ENCODE measurements around the gene PDCD1LG2. TPM values are rescaled to one million over a fixed set of nuclear protein-coding genes. Genes with fewer than 3 reads are reported as not detected.

The PDCD1LG2 gene
- total RNA-seq, 2 experiments from 2014 or later = 0.13 to 0.14 TPM

GRCh38 chr9:5563417-5563815 is 53.1 kb downstream of the PDCD1LG2 start:
- peaks cover 4% of the 10 kb centered on the region for H3K9me3 Mint-ChIP-seq
- POLR2A ChIA-PET = no interaction called here

GRCh38 chr9:5563886-5564285 is 53.6 kb downstream of the PDCD1LG2 start:
- H3K9me3 Mint-ChIP-seq = peaks cover 4% of the 10 kb centered on the region
- DNase-seq = no peak
- TF ChIP-seq CTCF (IDR thresholded peaks at IDR 0.05) = no peak
- H3K4me3 Mint-ChIP-seq = no peak overlapping the region
- ATAC-seq = no peak
- ChIA-PET POLR2A (interaction anchor here (0.5 kb wide), 1 partner anchor 637 kb away, joined by 4 read pairs; no protein-coding TSS in a partner anchor), CTCF (interaction anchor here (0.8 to 1.4 kb wide), 5 partner anchors 12 to 113 kb away, joined by 3 to 5 read pairs (median 3); partner anchors contain the start of gene CD274)
- intact Hi-C loops (cut with micrococcal nuclease) = no loop called here
- H3K27ac Mint-ChIP-seq = no peak overlapping the region
- peaks cover 25% of the 10 kb centered on the region for H3K4me1 Mint-ChIP-seq (ENCODE audit: low read depth)
- peaks cover 2% of the 10 kb centered on the region for H3K36me3 Mint-ChIP-seq (ENCODE audit: low read depth)
- H3K27me3 Mint-ChIP-seq = no peaks in the 10 kb centered on the region

More at GRCh38 chr9:5563417-5563815, 53.1 kb downstream of the PDCD1LG2 start:
- Mint-ChIP-seq H3K27ac (peak overlapping the region; percentile 2), H3K4me1 (ENCODE audit: low read depth) (peaks cover 25% of the 10 kb centered on the region), H3K36me3 (ENCODE audit: low read depth) (peaks cover 2% of the 10 kb centered on the region), H3K27me3 (no peaks in the 10 kb centered on the region), H3K4me3 (no peak overlapping the region)
- DNase-seq (no peak), ATAC-seq (no peak)
- intact Hi-C loops (cut with micrococcal nuclease) = no loop called here
- CTCF ChIA-PET = interaction anchor here (0.8 to 1.4 kb wide), 4 partner anchors 11 to 113 kb away, joined by 3 read pairs; partner anchors contain the start of gene CD274
- no peak for TF ChIP-seq CTCF (IDR thresholded peaks at IDR 0.05)

DNA sequence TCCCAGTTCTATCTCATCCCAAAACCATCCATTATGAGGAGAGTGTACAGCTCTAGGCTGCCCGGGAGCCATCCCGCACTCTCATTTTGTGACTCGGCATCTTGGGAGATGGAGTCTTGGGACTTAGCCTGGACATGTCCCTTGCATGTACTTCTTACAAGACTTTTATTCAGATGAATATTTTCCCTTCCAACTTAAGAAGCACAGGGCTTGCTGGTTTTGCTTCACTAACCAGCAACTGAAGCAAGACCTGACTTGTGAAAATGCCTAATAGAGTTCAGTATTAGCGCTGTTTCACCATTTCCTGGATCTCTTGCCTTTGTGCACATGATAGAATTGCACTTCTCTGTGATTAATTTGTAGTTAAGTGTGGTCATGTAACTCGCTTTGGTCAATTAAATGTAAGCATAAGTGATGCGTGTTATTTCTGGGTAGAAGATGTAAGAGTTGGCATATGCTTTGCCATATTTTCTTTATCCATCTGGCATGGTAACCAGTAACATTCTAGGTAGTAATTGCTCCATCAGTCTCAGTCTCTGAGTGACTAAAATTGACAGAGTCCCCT is 55.8 kb downstream of the PDCD1LG2 start:
- Mint-ChIP-seq H3K27ac (no peak overlapping the region), H3K27me3 (no peaks in the 10 kb centered on the region), H3K4me1 (ENCODE audit: low read depth) (peaks cover 31% of the 10 kb centered on the region), H3K36me3 (ENCODE audit: low read depth) (no peaks in the 10 kb centered on the region), H3K9me3 (peaks cover 4% of the 10 kb centered on the region), H3K4me3 (no peak overlapping the region)
- DNase-seq = no peak
- no peak for ATAC-seq
- POLR2A ChIA-PET = no interaction called here
- CTCF ChIA-PET = no interaction called here
- no peak for TF ChIP-seq CTCF (IDR thresholded peaks at IDR 0.05)
- intact Hi-C loops (cut with micrococcal nuclease) = no loop called here

DNA sequence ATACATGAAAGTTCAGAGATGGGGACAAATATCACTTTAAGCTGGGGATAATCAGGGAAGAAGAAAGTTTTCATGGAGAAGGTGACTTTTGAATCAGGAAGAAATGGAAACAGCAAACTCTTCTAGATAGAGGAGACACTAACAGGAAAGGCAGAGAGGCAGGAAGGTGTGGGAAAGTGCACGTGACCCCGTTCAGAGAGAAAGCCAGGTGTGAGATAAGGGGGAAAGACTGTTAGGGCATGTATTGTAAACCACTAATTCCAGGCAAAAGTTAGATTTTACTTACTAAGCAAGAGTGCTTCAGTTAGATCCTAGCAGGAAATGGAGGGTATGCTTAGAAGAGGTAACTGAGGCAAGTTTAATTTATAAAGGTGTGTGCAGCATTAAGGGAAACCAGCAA is 58.5 kb downstream of the PDCD1LG2 start:
- Mint-ChIP-seq H3K4me1 (ENCODE audit: low read depth) (peaks cover 15% of the 10 kb centered on the region), H3K27ac (no peak overlapping the region), H3K27me3 (no peaks in the 10 kb centered on the region), H3K36me3 (ENCODE audit: low read depth) (no peaks in the 10 kb centered on the region), H3K9me3 (no peaks in the 10 kb centered on the region), H3K4me3 (no peak overlapping the region)
- intact Hi-C loops (cut with micrococcal nuclease) = no loop called here
- no peak for TF ChIP-seq CTCF (IDR thresholded peaks at IDR 0.05)
- POLR2A ChIA-PET = no interaction called here
- CTCF ChIA-PET = interaction anchor here (0.9 kb wide), 1 partner anchor 14 kb away, joined by 3 read pairs; no protein-coding TSS in a partner anchor
- DNase-seq (no peak), ATAC-seq (no peak)

DNA sequence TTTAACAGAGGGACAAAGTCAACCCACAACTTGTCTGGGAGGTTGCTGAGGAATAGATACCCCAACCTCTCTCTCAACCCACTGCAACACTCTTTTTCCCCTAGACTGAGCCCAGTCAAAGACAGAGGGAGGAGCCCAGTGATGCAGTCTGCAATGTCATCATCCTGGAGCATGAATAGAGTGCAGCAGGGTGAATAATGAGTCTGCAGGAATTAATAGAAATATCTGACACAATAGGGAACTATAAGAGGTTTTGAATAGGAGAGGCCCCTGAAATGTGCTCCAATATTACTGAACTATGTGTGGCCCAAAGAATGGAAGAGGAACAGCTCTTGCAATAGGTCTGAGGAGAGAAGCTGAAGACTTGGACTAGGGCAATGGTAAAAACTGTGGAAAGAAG is 59.1 kb downstream of the PDCD1LG2 start:
- H3K27me3 Mint-ChIP-seq = no peaks in the 10 kb centered on the region
- no peaks in the 10 kb centered on the region for H3K9me3 Mint-ChIP-seq
- TF ChIP-seq CTCF (IDR thresholded peaks at IDR 0.05) = no peak
- no peak overlapping the region for H3K4me3 Mint-ChIP-seq
- H3K27ac Mint-ChIP-seq = no peak overlapping the region
- CTCF ChIA-PET = interaction anchor here (1.2 to 1.6 kb wide), 3 partner anchors 14 to 143 kb away, joined by 3 read pairs; no protein-coding TSS in a partner anchor
- peaks cover 15% of the 10 kb centered on the region for H3K4me1 Mint-ChIP-seq (ENCODE audit: low read depth)
- intact Hi-C loops (cut with micrococcal nuclease) = no loop called here
- ATAC-seq (peak; percentile 45), DNase-seq (no peak)
- no peaks in the 10 kb centered on the region for H3K36me3 Mint-ChIP-seq (ENCODE audit: low read depth)
- POLR2A ChIA-PET = no interaction called here

Measured in activated CD8-positive, alpha-beta T cell treated with anti-CD3 and anti-CD28 coated beads for 36 hours (primary cell).